Myometrial cell (primary cell): ENCODE data around the gene HPGDS. TPM values are rescaled to one million over a fixed set of nuclear protein-coding genes. Genes with fewer than 3 reads are reported as not detected.

Source experiments
- total RNA-seq: library from RNA; depleted of rRNA; stranded (reverse); fragments of >200 nt; gene quantifications from 2 replicates; pipeline ENCODE4 v1.2.3, GENCODE V29; 2015

The HPGDS gene
- not detected in 2 replicates for total RNA-seq

GRCh38 chr4:94342694-94343093 is at the start of gene HPGDS:
TSS of gene HPGDS (minus strand) at chr4:94342836. CDS start at chr4:94334629, 8,207 bp downstream.

Other genes starting within 250 kb of the HPGDS start
- 14.4 and 15.9 TPM in 2 replicates for gene SMARCAD1, start 135.0 kb downstream of the HPGDS start, total RNA-seq
- 73.2 and 74.4 TPM in 2 replicates for gene PDLIM5, start 109.1 kb upstream of the HPGDS start, total RNA-seq